Measurements from ENCODE around the gene FRAS1. TPM values are rescaled to one million over a fixed set of nuclear protein-coding genes. Genes with fewer than 3 reads are reported as not detected.

The FRAS1 gene
- total RNA-seq, 1 experiment from 2014 or later, result 82.0 TPM

- Mint-ChIP-seq H3K4me1 (peaks cover 20% of the 10 kb centered on the region), H3K4me3 (peak overlapping the region; percentile 31), H3K27ac (peak overlapping the region; percentile 89), H3K9me3 (peaks cover 22% of the 10 kb centered on the region), H3K27me3 (ENCODE audit: low read depth) (no peaks in the 10 kb centered on the region), H3K36me3 (peaks cover 40% of the 10 kb centered on the region)
- POLR2A ChIA-PET, result no interaction called here
- CTCF ChIA-PET, result no interaction called here
- no peak for TF ChIP-seq FOXP1 (CRISPR knock-in tag; IDR thresholded peaks at IDR 0.05; ENCODE audit: borderline replicate concordance)
- no peak for TF ChIP-seq TP53 (CRISPR knock-in tag; IDR thresholded peaks at IDR 0.05)
- no peak for TF ChIP-seq ZNF423 (CRISPR knock-in tag; IDR thresholded peaks at IDR 0.05)
- TF ChIP-seq SMAD3 (CRISPR knock-in tag; IDR thresholded peaks at IDR 0.05; ENCODE audit: borderline replicate concordance), result no peak
- TF ChIP-seq USF2 (CRISPR knock-in tag; IDR thresholded peaks at IDR 0.05), result no peak
- TF ChIP-seq ESRRA (CRISPR knock-in tag; IDR thresholded peaks at IDR 0.05; ENCODE audit: borderline replicate concordance), result no peak
- TF ChIP-seq ATF3 (CRISPR knock-in tag; conservative IDR thresholded peaks at IDR 0.05), result no peak
- no peak for TF ChIP-seq ZBTB21 (CRISPR knock-in tag; IDR thresholded peaks at IDR 0.05; ENCODE audit: borderline replicate concordance)
- TF ChIP-seq PRDM15 (CRISPR knock-in tag; IDR thresholded peaks at IDR 0.05), result no peak
- TF ChIP-seq RORB (CRISPR knock-in tag; IDR thresholded peaks at IDR 0.05), result no peak
- TF ChIP-seq, protein P1, sequence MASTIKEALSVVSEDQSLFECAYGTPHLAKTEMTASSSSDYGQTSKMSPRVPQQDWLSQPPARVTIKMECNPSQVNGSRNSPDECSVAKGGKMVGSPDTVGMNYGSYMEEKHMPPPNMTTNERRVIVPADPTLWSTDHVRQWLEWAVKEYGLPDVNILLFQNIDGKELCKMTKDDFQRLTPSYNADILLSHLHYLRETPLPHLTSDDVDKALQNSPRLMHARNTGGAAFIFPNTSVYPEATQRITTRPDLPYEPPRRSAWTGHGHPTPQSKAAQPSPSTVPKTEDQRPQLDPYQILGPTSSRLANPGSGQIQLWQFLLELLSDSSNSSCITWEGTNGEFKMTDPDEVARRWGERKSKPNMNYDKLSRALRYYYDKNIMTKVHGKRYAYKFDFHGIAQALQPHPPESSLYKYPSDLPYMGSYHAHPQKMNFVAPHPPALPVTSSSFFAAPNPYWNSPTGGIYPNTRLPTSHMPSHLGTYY (CRISPR knock-in tag; IDR thresholded peaks at IDR 0.05), result no peak
- TF ChIP-seq CBFB (CRISPR knock-in tag; IDR thresholded peaks at IDR 0.05; ENCODE audit: low read depth), result no peak
- no peak for TF ChIP-seq TEAD4 (CRISPR knock-in tag; IDR thresholded peaks at IDR 0.05)
- TF ChIP-seq CREB1 (CRISPR knock-in tag; IDR thresholded peaks at IDR 0.05), result no peak
- DNase-seq (ENCODE audit: low spot score), result no peak
- ATAC-seq, result peak; percentile 63
Measured at GRCh38 chr4:78396613-78397291, 339.6 kb downstream of the FRAS1 start.

DNA sequence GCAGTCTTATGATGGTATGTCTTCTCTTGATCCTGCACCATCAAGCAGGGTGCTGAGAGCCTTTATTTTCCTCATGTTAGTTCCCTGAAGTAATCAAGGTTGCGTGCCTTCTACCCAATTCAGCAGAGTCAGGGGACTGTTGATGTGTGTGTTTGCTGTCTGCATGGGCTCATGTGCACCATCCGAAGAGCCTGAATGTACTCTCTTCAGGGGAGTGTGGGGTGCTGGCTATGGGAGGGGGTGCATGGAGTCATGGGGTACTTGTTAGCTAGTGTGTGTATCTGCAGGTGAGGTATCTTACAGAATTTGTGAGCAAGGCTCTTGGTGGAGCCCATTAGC, 340.1 kb downstream of the FRAS1 start:
- TF ChIP-seq HMGA2 (CRISPR knock-in tag; IDR thresholded peaks at IDR 0.05), result no peak
- TF ChIP-seq TP53 (CRISPR knock-in tag; IDR thresholded peaks at IDR 0.05), result no peak
- no peak for TF ChIP-seq PREB (CRISPR knock-in tag; IDR thresholded peaks at IDR 0.05; ENCODE audit: borderline replicate concordance)
- TF ChIP-seq EMX1 (CRISPR knock-in tag; IDR thresholded peaks at IDR 0.05), result no peak
- TF ChIP-seq, protein P2, sequence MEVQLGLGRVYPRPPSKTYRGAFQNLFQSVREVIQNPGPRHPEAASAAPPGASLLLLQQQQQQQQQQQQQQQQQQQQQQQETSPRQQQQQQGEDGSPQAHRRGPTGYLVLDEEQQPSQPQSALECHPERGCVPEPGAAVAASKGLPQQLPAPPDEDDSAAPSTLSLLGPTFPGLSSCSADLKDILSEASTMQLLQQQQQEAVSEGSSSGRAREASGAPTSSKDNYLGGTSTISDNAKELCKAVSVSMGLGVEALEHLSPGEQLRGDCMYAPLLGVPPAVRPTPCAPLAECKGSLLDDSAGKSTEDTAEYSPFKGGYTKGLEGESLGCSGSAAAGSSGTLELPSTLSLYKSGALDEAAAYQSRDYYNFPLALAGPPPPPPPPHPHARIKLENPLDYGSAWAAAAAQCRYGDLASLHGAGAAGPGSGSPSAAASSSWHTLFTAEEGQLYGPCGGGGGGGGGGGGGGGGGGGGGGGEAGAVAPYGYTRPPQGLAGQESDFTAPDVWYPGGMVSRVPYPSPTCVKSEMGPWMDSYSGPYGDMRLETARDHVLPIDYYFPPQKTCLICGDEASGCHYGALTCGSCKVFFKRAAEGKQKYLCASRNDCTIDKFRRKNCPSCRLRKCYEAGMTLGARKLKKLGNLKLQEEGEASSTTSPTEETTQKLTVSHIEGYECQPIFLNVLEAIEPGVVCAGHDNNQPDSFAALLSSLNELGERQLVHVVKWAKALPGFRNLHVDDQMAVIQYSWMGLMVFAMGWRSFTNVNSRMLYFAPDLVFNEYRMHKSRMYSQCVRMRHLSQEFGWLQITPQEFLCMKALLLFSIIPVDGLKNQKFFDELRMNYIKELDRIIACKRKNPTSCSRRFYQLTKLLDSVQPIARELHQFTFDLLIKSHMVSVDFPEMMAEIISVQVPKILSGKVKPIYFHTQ (CRISPR knock-in tag; IDR thresholded peaks at IDR 0.05), result no peak
- TF ChIP-seq, protein P3, sequence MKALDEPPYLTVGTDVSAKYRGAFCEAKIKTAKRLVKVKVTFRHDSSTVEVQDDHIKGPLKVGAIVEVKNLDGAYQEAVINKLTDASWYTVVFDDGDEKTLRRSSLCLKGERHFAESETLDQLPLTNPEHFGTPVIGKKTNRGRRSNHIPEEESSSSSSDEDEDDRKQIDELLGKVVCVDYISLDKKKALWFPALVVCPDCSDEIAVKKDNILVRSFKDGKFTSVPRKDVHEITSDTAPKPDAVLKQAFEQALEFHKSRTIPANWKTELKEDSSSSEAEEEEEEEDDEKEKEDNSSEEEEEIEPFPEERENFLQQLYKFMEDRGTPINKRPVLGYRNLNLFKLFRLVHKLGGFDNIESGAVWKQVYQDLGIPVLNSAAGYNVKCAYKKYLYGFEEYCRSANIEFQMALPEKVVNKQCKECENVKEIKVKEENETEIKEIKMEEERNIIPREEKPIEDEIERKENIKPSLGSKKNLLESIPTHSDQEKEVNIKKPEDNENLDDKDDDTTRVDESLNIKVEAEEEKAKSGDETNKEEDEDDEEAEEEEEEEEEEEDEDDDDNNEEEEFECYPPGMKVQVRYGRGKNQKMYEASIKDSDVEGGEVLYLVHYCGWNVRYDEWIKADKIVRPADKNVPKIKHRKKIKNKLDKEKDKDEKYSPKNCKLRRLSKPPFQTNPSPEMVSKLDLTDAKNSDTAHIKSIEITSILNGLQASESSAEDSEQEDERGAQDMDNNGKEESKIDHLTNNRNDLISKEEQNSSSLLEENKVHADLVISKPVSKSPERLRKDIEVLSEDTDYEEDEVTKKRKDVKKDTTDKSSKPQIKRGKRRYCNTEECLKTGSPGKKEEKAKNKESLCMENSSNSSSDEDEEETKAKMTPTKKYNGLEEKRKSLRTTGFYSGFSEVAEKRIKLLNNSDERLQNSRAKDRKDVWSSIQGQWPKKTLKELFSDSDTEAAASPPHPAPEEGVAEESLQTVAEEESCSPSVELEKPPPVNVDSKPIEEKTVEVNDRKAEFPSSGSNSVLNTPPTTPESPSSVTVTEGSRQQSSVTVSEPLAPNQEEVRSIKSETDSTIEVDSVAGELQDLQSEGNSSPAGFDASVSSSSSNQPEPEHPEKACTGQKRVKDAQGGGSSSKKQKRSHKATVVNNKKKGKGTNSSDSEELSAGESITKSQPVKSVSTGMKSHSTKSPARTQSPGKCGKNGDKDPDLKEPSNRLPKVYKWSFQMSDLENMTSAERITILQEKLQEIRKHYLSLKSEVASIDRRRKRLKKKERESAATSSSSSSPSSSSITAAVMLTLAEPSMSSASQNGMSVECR (CRISPR knock-in tag; IDR thresholded peaks at IDR 0.05; ENCODE audit: borderline replicate concordance), result no peak
- H3K27me3 Mint-ChIP-seq (ENCODE audit: low read depth), result no peaks in the 10 kb centered on the region
- H3K4me1 Mint-ChIP-seq, result peaks cover 20% of the 10 kb centered on the region
- CTCF ChIA-PET, result no interaction called here
- H3K4me3 Mint-ChIP-seq, result peak overlapping the region; percentile 31
- H3K27ac Mint-ChIP-seq, result peak overlapping the region; percentile 89
- POLR2A ChIA-PET, result no interaction called here
- H3K9me3 Mint-ChIP-seq, result peaks cover 22% of the 10 kb centered on the region
- peaks cover 42% of the 10 kb centered on the region for H3K36me3 Mint-ChIP-seq
- DNase-seq (ENCODE audit: low spot score), result no peak
- ATAC-seq, result peak; percentile 66

All from WTC11 (cell line).